PC-9 (cell line): ENCODE measurements around the gene ZNF718. TPM values are rescaled to one million over a fixed set of nuclear protein-coding genes. Genes with fewer than 3 reads are reported as not detected.
A peak's percentile ranks its signal among the peaks of the same experiment; 100 is the strongest.

ENCODE experiments used
- BruUV-seq: library from RNA; stranded (reverse); fragments of 400-500 nt; replicated peaks from 2 replicates; lab custom pipeline; 2021; lab: Mats Ljungman, UMichigan
- CTCF ChIA-PET: fragments of 300-600 bp; sonication (Branson Sonifier 250); formaldehyde crosslinking; loops from one replicate; lab custom pipeline; 2022; ENCODE audit warnings: antibody characterized with exemption; lab: Charles Lee
- POLR2A ChIA-PET: fragments of 300-600 bp; sonication (Branson Sonifier 250); formaldehyde crosslinking; loops from one replicate; lab custom pipeline; 2022; ENCODE audit warnings: antibody characterized with exemption; ENCODE audit not compliant: unreplicated experiment; lab: Charles Lee
- DNase-seq, 2 experiments: peaks; one replicate each; pipeline versions ENCODE4 v3.0.0 to v3.0.0-alpha.2; 2015 to 2022; ENCODE audit warnings: mixed read lengths in 1 of 2
- H2AFZ ChIP-seq: fragments of 200-600 bp; sonication (generic); 2 replicates; pipeline ENCODE4 v1.8.1; 2017; ENCODE audit warnings: antibody characterized with exemption
- H3F3A ChIP-seq: fragments of 200-600 bp; sonication (generic); 2 replicates; pipeline ENCODE4 v1.8.1; 2017; ENCODE audit warnings: antibody characterized with exemption, mild to moderate bottlenecking, low read depth; ENCODE audit not compliant: insufficient read depth
- H3K27ac ChIP-seq: fragments of 200-600 bp; sonication (generic); 2 replicates; pipeline ENCODE4 v1.6.1; 2016; ENCODE audit warnings: mixed run types
- H3K27me3 ChIP-seq: fragments of 200-600 bp; sonication (generic); 2 replicates; pipeline ENCODE4 v1.6.1; 2016; ENCODE audit warnings: low read depth, mixed run types; ENCODE audit not compliant: insufficient read depth
- H3K36me3 ChIP-seq: fragments of 200-600 bp; sonication (generic); 2 replicates; pipeline ENCODE4 v1.6.1; 2016; ENCODE audit warnings: low read depth, mixed run types
- H3K4me1 ChIP-seq: fragments of 200-600 bp; sonication (generic); replicated peaks from 2 replicates; pipeline ENCODE4 v1.6.1; 2016; ENCODE audit warnings: mixed run types; ENCODE audit not compliant: insufficient read depth
- H3K4me2 ChIP-seq: fragments of 200-600 bp; sonication (generic); 2 replicates; pipeline ENCODE4 v1.6.1; 2017; ENCODE audit warnings: mixed run types
- H3K4me3 ChIP-seq: fragments of 200-600 bp; sonication (generic); 2 replicates; pipeline ENCODE4 v1.6.1; 2016; ENCODE audit warnings: mixed run types
- H3K79me2 ChIP-seq: fragments of 200-600 bp; sonication (generic); 2 replicates; pipeline ENCODE4 v1.6.1; 2017; ENCODE audit warnings: low read depth, mixed run types
- H3K9me2 ChIP-seq: fragments of 200-600 bp; sonication (generic); 2 replicates; pipeline ENCODE4 v1.8.1; 2017; ENCODE audit warnings: mild to moderate bottlenecking; ENCODE audit not compliant: insufficient read depth
- H3K9me3 ChIP-seq: fragments of 200-600 bp; sonication (generic); 2 replicates; pipeline ENCODE4 v1.8.1; 2016; ENCODE audit warnings: low read depth; ENCODE audit not compliant: insufficient read depth
- H4K20me1 ChIP-seq: fragments of 200-600 bp; sonication (generic); 2 replicates; pipeline ENCODE4 v1.8.1; 2017; ENCODE audit not compliant: insufficient read depth
- EZH2 ChIP-seq: fragments of 200-600 bp; sonication (generic); IDR thresholded peaks from 2 replicates; pipeline ENCODE4 v1.8.0; 2017; ENCODE audit warnings: antibody characterized with exemption, low read depth
- intact Hi-C: fragments of 100-400 bp; cut with micrococcal nuclease; formaldehyde crosslinking; loops from one replicate; pipeline ENCODE4 v1.10.0; 2022; ENCODE audit not compliant: unreplicated experiment
- total RNA-seq: library from RNA; stranded (reverse); gene quantifications from 2 replicates; pipeline ENCODE4 v1.2.3, GENCODE V29; 2021
- TF ChIP-seq, protein P1 (sequence below): fragments of 200-600 bp; sonication (generic); conservative IDR thresholded peaks from 2 replicates; pipeline ENCODE4 v1.6.1; 2017; ENCODE audit warnings: mixed run types, antibody characterized with exemption, mild to moderate bottlenecking, moderate library complexity

The ZNF718 gene
- total RNA-seq, 1 experiment from 2014 or later = 3.5 TPM

DNA sequence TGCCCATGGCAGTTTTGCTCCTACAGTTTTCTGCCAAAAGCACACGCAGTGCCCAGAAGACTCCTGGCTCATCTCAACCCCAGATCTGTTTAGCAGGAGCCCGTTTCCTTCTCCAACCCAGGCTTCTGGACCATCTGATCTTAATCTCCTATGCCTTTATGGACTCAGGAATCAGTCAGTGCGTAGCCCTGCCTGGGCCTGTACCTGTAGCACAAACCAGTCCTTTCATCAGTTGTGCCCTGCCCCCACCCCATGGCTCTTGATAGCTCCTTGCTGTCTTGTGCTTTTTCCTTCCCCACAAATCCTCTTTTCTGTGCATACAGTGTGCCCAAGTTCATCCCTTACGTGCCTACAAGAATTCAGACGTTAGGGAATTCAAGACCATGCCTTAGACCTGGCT, 1.5 kb downstream of the ZNF718 start:
- Histone ChIP-seq H3F3A (no peaks in the 10 kb centered on the region), H3K36me3 (no peaks in the 10 kb centered on the region), H3K27me3 (no peaks in the 10 kb centered on the region), H3K4me1 (no peaks in the 10 kb centered on the region), H3K27ac (no peak overlapping the region), H2AFZ (no peak overlapping the region), H3K79me2 (peaks cover 14% of the 10 kb centered on the region; the same call in 1 of the 2 replicates), H4K20me1 (no peaks in the 10 kb centered on the region), H3K9me3 (no peaks in the 10 kb centered on the region), H3K4me3 (peak overlapping the region; percentile 60; the same call in 1 of the 2 replicates), H3K4me2 (peak overlapping the region; percentile 64), H3K9me2 (no peaks in the 10 kb centered on the region)
- no peak for DNase-seq
- intact Hi-C loops = no loop called here
- TF ChIP-seq, protein P1, sequence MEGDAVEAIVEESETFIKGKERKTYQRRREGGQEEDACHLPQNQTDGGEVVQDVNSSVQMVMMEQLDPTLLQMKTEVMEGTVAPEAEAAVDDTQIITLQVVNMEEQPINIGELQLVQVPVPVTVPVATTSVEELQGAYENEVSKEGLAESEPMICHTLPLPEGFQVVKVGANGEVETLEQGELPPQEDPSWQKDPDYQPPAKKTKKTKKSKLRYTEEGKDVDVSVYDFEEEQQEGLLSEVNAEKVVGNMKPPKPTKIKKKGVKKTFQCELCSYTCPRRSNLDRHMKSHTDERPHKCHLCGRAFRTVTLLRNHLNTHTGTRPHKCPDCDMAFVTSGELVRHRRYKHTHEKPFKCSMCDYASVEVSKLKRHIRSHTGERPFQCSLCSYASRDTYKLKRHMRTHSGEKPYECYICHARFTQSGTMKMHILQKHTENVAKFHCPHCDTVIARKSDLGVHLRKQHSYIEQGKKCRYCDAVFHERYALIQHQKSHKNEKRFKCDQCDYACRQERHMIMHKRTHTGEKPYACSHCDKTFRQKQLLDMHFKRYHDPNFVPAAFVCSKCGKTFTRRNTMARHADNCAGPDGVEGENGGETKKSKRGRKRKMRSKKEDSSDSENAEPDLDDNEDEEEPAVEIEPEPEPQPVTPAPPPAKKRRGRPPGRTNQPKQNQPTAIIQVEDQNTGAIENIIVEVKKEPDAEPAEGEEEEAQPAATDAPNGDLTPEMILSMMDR = no peak
- TF ChIP-seq EZH2 = no peak
- ChIA-PET POLR2A (no interaction called here), CTCF (no interaction called here)
- BruUV-seq = no TSS peak

DNA sequence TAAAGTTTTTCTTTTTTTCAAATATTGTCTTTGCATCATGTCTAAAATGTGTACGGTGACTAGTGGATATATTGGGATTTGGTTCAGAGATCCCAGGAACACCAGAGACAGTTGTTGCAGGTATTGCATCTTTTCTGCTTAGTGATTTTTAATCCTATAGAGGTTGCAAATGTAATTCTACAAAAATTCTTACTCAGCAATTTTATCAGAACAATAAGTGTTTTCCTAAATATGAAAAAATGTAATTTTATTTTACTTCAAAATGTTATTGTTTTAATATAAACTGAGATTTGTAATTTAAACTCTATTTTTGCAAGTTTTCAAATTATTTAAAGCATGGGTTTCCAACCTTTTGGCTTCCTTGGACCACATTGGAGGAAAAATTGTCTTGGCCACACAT, 8.2 kb downstream of the ZNF718 start:
- Histone ChIP-seq H3K27me3 (no peaks in the 10 kb centered on the region), H2AFZ (no peak overlapping the region), H3K4me3 (no peak overlapping the region), H3K36me3 (no peaks in the 10 kb centered on the region), H3K4me2 (no peak overlapping the region), H4K20me1 (no peaks in the 10 kb centered on the region), H3F3A (no peaks in the 10 kb centered on the region), H3K27ac (no peak overlapping the region), H3K9me2 (no peaks in the 10 kb centered on the region), H3K9me3 (peaks cover 3% of the 10 kb centered on the region; the same call in 1 of the 2 replicates), H3K4me1 (no peaks in the 10 kb centered on the region), H3K79me2 (no peaks in the 10 kb centered on the region)
- ChIA-PET POLR2A (no interaction called here), CTCF (no interaction called here)
- TF ChIP-seq, protein P1 = no peak
- TF ChIP-seq EZH2 = no peak
- intact Hi-C loops = no loop called here
- no TSS peak for BruUV-seq
- DNase-seq = no peak

DNA sequence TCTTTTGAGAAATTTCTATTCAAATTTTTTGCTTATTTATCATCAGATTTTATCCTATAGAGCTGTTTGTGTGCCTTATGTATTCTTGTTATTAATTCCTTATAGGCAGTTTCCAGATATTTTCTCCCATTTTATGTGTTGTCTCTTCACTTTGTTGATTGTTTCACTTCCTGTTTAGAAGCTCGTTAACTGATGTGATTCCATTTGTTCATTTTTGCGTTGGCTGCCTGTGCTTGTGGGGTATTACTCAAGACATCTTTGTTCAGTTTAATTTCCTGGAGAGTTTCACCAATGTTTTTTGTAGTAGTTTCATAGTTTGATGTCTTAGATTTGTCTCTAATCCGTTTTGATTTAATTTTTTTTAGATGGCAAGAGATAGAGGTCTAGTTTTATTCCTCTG, 14.6 kb downstream of the ZNF718 start:
- ChIA-PET CTCF (no interaction called here), POLR2A (no interaction called here)
- no peak overlapping the region for H2AFZ ChIP-seq
- H3K4me3 ChIP-seq = no peak overlapping the region
- H4K20me1 ChIP-seq = no peaks in the 10 kb centered on the region
- H3K27me3 ChIP-seq = no peaks in the 10 kb centered on the region
- no peaks in the 10 kb centered on the region for H3K4me1 ChIP-seq
- intact Hi-C loops = no loop called here
- H3K9me3 ChIP-seq = peaks cover 2% of the 10 kb centered on the region; the same call in 1 of the 2 replicates
- TF ChIP-seq EZH2 = no peak
- TF ChIP-seq, protein P1 = no peak
- no peaks in the 10 kb centered on the region for H3F3A ChIP-seq
- no peaks in the 10 kb centered on the region for H3K79me2 ChIP-seq
- H3K36me3 ChIP-seq = no peaks in the 10 kb centered on the region
- no peak overlapping the region for H3K27ac ChIP-seq
- DNase-seq = no peak
- no TSS peak for BruUV-seq
- no peaks in the 10 kb centered on the region for H3K9me2 ChIP-seq
- H3K4me2 ChIP-seq = no peak overlapping the region
